Activated naive CD8-positive, alpha-beta T cell treated with anti-CD3 and anti-CD28 coated beads, Interleukin-2, amount 50 U/mL, for 24 hours (primary cell): ENCODE measurements around the gene NFIA.

Experiments used
- ATAC-seq: fragments of 150-1000 bp; cut with Tn5 transposase; one replicate; pipeline ENCODE4 v1.10.0; 2021
- DNase-seq: peaks from one replicate; pipeline ENCODE4 v3.0.0; 2021
- H3K27ac Mint-ChIP-seq: one replicate; pipeline ENCODE4 v1.8.0; 2021; ENCODE audit warnings: mild to moderate bottlenecking, mixed read lengths
- H3K27me3 Mint-ChIP-seq: one replicate; pipeline ENCODE4 v1.8.0; 2021; ENCODE audit warnings: mixed read lengths
- H3K36me3 Mint-ChIP-seq: one replicate; pipeline ENCODE4 v1.8.0; 2021; ENCODE audit warnings: low read depth, mixed read lengths
- H3K4me1 Mint-ChIP-seq: one replicate; pipeline ENCODE4 v1.8.0; 2021; ENCODE audit warnings: mixed read lengths
- H3K4me3 Mint-ChIP-seq: one replicate; pipeline ENCODE4 v1.8.0; 2021; ENCODE audit warnings: mild to moderate bottlenecking, moderate library complexity, mixed read lengths
- H3K9me3 Mint-ChIP-seq: one replicate; pipeline ENCODE4 v1.8.0; 2021; ENCODE audit warnings: mixed read lengths

The NFIA gene

GRCh38 chr1:61334718-61335589, 252.6 kb downstream of the NFIA start:
- Mint-ChIP-seq H3K27me3 (peaks cover 4% of the 10 kb centered on the region), H3K9me3 (no peaks in the 10 kb centered on the region), H3K4me3 (no peak overlapping the region), H3K4me1 (peaks cover 22% of the 10 kb centered on the region), H3K36me3 (no peaks in the 10 kb centered on the region), H3K27ac (no peak overlapping the region)
- ATAC-seq (no peak), DNase-seq (no peak)

- Mint-ChIP-seq H3K27me3 (peaks cover 4% of the 10 kb centered on the region), H3K4me3 (no peak overlapping the region), H3K4me1 (peaks cover 12% of the 10 kb centered on the region), H3K9me3 (no peaks in the 10 kb centered on the region), H3K27ac (no peak overlapping the region), H3K36me3 (no peaks in the 10 kb centered on the region)
- ATAC-seq (no peak), DNase-seq (no peak)
Measured at GRCh38 chr1:61337037-61337436, 254.7 kb downstream of the NFIA start.

- no peak overlapping the region for H3K27ac Mint-ChIP-seq
- H3K36me3 Mint-ChIP-seq = no peaks in the 10 kb centered on the region
- H3K4me3 Mint-ChIP-seq = no peak overlapping the region
- ATAC-seq = no peak
- no peaks in the 10 kb centered on the region for H3K9me3 Mint-ChIP-seq
- H3K27me3 Mint-ChIP-seq = peaks cover 4% of the 10 kb centered on the region
- H3K4me1 Mint-ChIP-seq = peaks cover 7% of the 10 kb centered on the region
- no peak for DNase-seq
Measured at GRCh38 chr1:61337441-61337951, 255.1 kb downstream of the NFIA start.

GRCh38 chr1:61337981-61338848, 255.9 kb downstream of the NFIA start:
- Mint-ChIP-seq H3K36me3 (no peaks in the 10 kb centered on the region), H3K9me3 (no peaks in the 10 kb centered on the region), H3K4me1 (peaks cover under 1% of the 10 kb centered on the region), H3K27ac (no peak overlapping the region), H3K27me3 (peaks cover 4% of the 10 kb centered on the region), H3K4me3 (no peak overlapping the region)
- ATAC-seq (no peak), DNase-seq (no peak)

GRCh38 chr1:61338899-61339298, 256.5 kb downstream of the NFIA start:
- H3K27me3 Mint-ChIP-seq = peaks cover 4% of the 10 kb centered on the region
- no peak for ATAC-seq
- H3K27ac Mint-ChIP-seq = no peak overlapping the region
- DNase-seq = no peak
- H3K4me1 Mint-ChIP-seq = no peaks in the 10 kb centered on the region
- H3K36me3 Mint-ChIP-seq = no peaks in the 10 kb centered on the region
- no peak overlapping the region for H3K4me3 Mint-ChIP-seq
- no peaks in the 10 kb centered on the region for H3K9me3 Mint-ChIP-seq

GRCh38 chr1:61341426-61341825, 259.1 kb downstream of the NFIA start:
- ATAC-seq = no peak
- H3K9me3 Mint-ChIP-seq = peaks cover under 1% of the 10 kb centered on the region
- DNase-seq = no peak
- H3K36me3 Mint-ChIP-seq = no peaks in the 10 kb centered on the region
- peaks cover 2% of the 10 kb centered on the region for H3K27me3 Mint-ChIP-seq
- H3K27ac Mint-ChIP-seq = no peak overlapping the region
- H3K4me1 Mint-ChIP-seq = no peaks in the 10 kb centered on the region
- no peak overlapping the region for H3K4me3 Mint-ChIP-seq

GRCh38 chr1:61343734-61344420, 261.5 kb downstream of the NFIA start:
- DNase-seq = no peak
- peaks cover 3% of the 10 kb centered on the region for H3K9me3 Mint-ChIP-seq
- no peak for ATAC-seq
- H3K27me3 Mint-ChIP-seq = no peaks in the 10 kb centered on the region
- H3K27ac Mint-ChIP-seq = no peak overlapping the region
- peaks cover 1% of the 10 kb centered on the region for H3K4me1 Mint-ChIP-seq
- H3K36me3 Mint-ChIP-seq = no peaks in the 10 kb centered on the region
- H3K4me3 Mint-ChIP-seq = no peak overlapping the region

- ATAC-seq = no peak
- Mint-ChIP-seq H3K4me3 (no peak overlapping the region), H3K27me3 (no peaks in the 10 kb centered on the region), H3K36me3 (no peaks in the 10 kb centered on the region), H3K4me1 (peaks cover 1% of the 10 kb centered on the region), H3K27ac (no peak overlapping the region), H3K9me3 (peaks cover 3% of the 10 kb centered on the region)
- no peak for DNase-seq
Measured at GRCh38 chr1:61344696-61345095, 262.3 kb downstream of the NFIA start.

- Mint-ChIP-seq H3K9me3 (peaks cover 3% of the 10 kb centered on the region), H3K4me3 (no peak overlapping the region), H3K36me3 (no peaks in the 10 kb centered on the region), H3K27ac (no peak overlapping the region), H3K4me1 (peaks cover 1% of the 10 kb centered on the region), H3K27me3 (no peaks in the 10 kb centered on the region)
- ATAC-seq (no peak), DNase-seq (no peak)
Measured at GRCh38 chr1:61348025-61348665, 265.8 kb downstream of the NFIA start.

- no peaks in the 10 kb centered on the region for H3K9me3 Mint-ChIP-seq
- H3K4me1 Mint-ChIP-seq = peaks cover 1% of the 10 kb centered on the region
- H3K36me3 Mint-ChIP-seq = no peaks in the 10 kb centered on the region
- H3K4me3 Mint-ChIP-seq = no peak overlapping the region
- H3K27ac Mint-ChIP-seq = peak overlapping the region; percentile 13
- no peaks in the 10 kb centered on the region for H3K27me3 Mint-ChIP-seq
- DNase-seq = no peak
- ATAC-seq = no peak
Measured at GRCh38 chr1:61352845-61353435, 270.6 kb downstream of the NFIA start.

- no peaks in the 10 kb centered on the region for H3K36me3 Mint-ChIP-seq
- ATAC-seq (no peak), DNase-seq (no peak)
- H3K9me3 Mint-ChIP-seq = no peaks in the 10 kb centered on the region
- H3K4me1 Mint-ChIP-seq = no peaks in the 10 kb centered on the region
- no peaks in the 10 kb centered on the region for H3K27me3 Mint-ChIP-seq
- no peak overlapping the region for H3K4me3 Mint-ChIP-seq
- H3K27ac Mint-ChIP-seq = no peak overlapping the region
Measured at GRCh38 chr1:61353797-61354406, 271.5 kb downstream of the NFIA start.

GRCh38 chr1:61356016-61356415, 273.7 kb downstream of the NFIA start:
- no peak overlapping the region for H3K4me3 Mint-ChIP-seq
- no peaks in the 10 kb centered on the region for H3K9me3 Mint-ChIP-seq
- H3K27ac Mint-ChIP-seq = no peak overlapping the region
- no peaks in the 10 kb centered on the region for H3K27me3 Mint-ChIP-seq
- ATAC-seq (no peak), DNase-seq (no peak)
- H3K36me3 Mint-ChIP-seq = no peaks in the 10 kb centered on the region
- no peaks in the 10 kb centered on the region for H3K4me1 Mint-ChIP-seq

GRCh38 chr1:61356995-61357394, 274.6 kb downstream of the NFIA start:
- Mint-ChIP-seq H3K4me3 (no peak overlapping the region), H3K36me3 (no peaks in the 10 kb centered on the region), H3K9me3 (no peaks in the 10 kb centered on the region), H3K4me1 (no peaks in the 10 kb centered on the region), H3K27me3 (no peaks in the 10 kb centered on the region), H3K27ac (no peak overlapping the region)
- DNase-seq (no peak), ATAC-seq (no peak)
